UCSD-AML1 (cell line): ENCODE data around the gene NANS.
"Not testable (repeated sequence)": the region's sequence is repeated elsewhere in the genome, so short reads cannot be mapped to it uniquely, and the experiment has no call there.

Experiments
- DNase-seq: peaks from one replicate; lab custom pipeline; 2025; ENCODE audit not compliant: unreplicated experiment; lab: John Stamatoyannopoulos, UW

Gene NANS

GRCh38 chr9:98075332-98075805 is 18.8 kb downstream of the NANS start:
- DNase-seq, result no peak

GRCh38 chr9:98076514-98076890 is 20.0 kb downstream of the NANS start:
- not testable (repeated sequence) for DNase-seq

GRCh38 chr9:98078895-98079294 is 22.4 kb downstream of the NANS start:
- no peak for DNase-seq

GRCh38 chr9:98080326-98080725 is 23.8 kb downstream of the NANS start:
- no peak for DNase-seq

GRCh38 chr9:98080780-98081179 is 24.2 kb downstream of the NANS start:
- no peak for DNase-seq

- no peak for DNase-seq
These were observed 25.1 kb downstream of the NANS start for GRCh38 chr9:98081477-98082219.

- no peak for DNase-seq
These were observed 26.5 kb downstream of the NANS start for GRCh38 chr9:98083061-98083501.

- no peak for DNase-seq
These were observed 27.1 kb downstream of the NANS start for GRCh38 chr9:98083566-98084183.

GRCh38 chr9:98084396-98084795 is 27.9 kb downstream of the NANS start:
- no peak for DNase-seq

GRCh38 chr9:98085058-98085457 is 28.5 kb downstream of the NANS start:
- DNase-seq, result no peak

GRCh38 chr9:98085944-98086343 is 29.4 kb downstream of the NANS start:
- DNase-seq, result no peak

- no peak for DNase-seq
These were observed 29.9 kb downstream of the NANS start for GRCh38 chr9:98086461-98086860.

- DNase-seq, result no peak
These were observed 31.2 kb downstream of the NANS start for GRCh38 chr9:98087420-98088354.

- DNase-seq, result not testable (repeated sequence)
These were observed 34.1 kb downstream of the NANS start for GRCh38 chr9:98090674-98091073.

GRCh38 chr9:98091735-98092612 is 35.4 kb downstream of the NANS start:
- DNase-seq, result no peak

GRCh38 chr9:98092613-98092931 is 36.0 kb downstream of the NANS start:
- DNase-seq, result no peak

- DNase-seq, result no peak
These were observed 37.8 kb downstream of the NANS start for GRCh38 chr9:98094316-98094715.

GRCh38 chr9:98094851-98095250 is 38.3 kb downstream of the NANS start:
- no peak for DNase-seq

GRCh38 chr9:98095401-98095800 is 38.9 kb downstream of the NANS start:
- no peak for DNase-seq

GRCh38 chr9:98096091-98096490 is 39.6 kb downstream of the NANS start:
- no peak for DNase-seq

- no peak for DNase-seq
These were observed 41.3 kb downstream of the NANS start for GRCh38 chr9:98097836-98098235.
